ENCODE measurements around the gene ANKRD12. TPM values are rescaled to one million over a fixed set of nuclear protein-coding genes. Genes with fewer than 3 reads are reported as not detected.

Gene ANKRD12
- 3.1 to 4.9 TPM (median 3.9 TPM) in 5 replicates for total RNA-seq (2022; extraction: Qiagen RNA extraction; ENCODE audit: low read depth)

DNA sequence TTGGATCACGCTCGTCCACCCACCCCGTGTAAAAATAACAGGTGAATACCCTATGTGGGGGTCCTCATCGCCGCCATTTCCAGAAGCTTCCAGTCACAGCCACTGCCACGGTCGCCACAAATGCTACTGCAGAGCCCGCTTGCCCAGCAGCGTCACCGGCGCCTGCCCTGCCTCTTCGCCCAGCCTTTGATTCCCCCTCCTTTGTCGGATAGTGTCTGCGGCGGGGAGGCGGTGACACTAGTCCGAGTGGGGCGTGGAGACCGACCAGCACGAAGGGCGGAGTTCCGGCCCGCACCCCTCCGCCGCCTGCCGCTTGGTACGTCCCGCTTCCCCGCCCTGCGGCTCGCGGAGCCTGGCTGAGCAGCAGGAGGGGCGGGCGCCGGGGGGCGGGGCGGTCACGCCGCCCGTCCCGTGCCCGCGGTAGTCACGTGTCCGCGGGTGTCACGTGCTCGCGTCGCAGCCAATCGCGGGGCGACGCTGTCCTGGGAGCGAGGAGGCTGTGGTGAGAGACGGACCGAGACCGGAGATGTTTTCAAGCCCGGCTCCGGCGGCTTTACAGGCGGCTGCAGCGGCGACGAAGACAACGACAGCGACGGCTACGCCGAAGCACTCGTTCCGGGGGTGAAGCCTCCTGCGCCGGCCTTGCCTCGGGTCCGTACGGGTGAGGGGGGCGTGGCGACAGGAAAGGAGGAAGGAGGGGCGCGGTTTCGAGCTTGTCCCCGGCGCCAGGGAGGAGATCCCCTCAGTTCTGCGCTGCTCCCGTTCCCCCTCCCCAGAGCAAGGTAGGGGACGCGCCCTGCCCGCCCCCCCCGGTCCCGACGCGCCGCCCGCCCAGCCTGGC, at the start of gene ANKRD12:
ANKRD12 (plus strand) TSS at position 467 of the 841 bp plus-strand sequence. CDS start 45,652 bp downstream, outside the sequence.

GRCh38 chr18:9102508-9103375, 33.8 kb upstream of the ANKRD12 start, which contains the start of gene NDUFV2:
NDUFV2 (plus strand) TSS chr18:9102699; CDS start chr18:9102744, 45 bp downstream.

GRCh38 chr18:9334329-9334972, 197.9 kb downstream of the ANKRD12 start, which contains the start of gene TWSG1:
TWSG1 (plus strand) TSS chr18:9334773; CDS start chr18:9337230, 2,457 bp downstream.

Other genes starting within 250 kb of the ANKRD12 start
- gene NDUFV2, start 34.1 kb upstream of the ANKRD12 start, total RNA-seq (2022; extraction: Qiagen RNA extraction; ENCODE audit: low read depth): 117 to 126 TPM (median 124 TPM) in 5 replicates
- gene TWSG1, start 198.0 kb downstream of the ANKRD12 start, total RNA-seq (2022; extraction: Qiagen RNA extraction; ENCODE audit: low read depth): 13.3 to 18.1 TPM (median 16.7 TPM) in 5 replicates